Measurements from ENCODE around the gene RAPGEF6.

RAPGEF6 gene

GRCh38 chr5:131538177-131538593 is 96.8 kb downstream of the RAPGEF6 start:
- Histone ChIP-seq H3K27ac (replicated peaks) (no peak overlapping the region), H3K27me3 (ENCODE audit: insufficient read depth, poor library complexity, severe bottlenecking) (no peaks in the 10 kb centered on the region), H3K4me3 (replicated peaks; ENCODE audit: insufficient read depth, low read length) (no peak overlapping the region)
- no peak for TF ChIP-seq SPI1 (IDR thresholded peaks at IDR 0.05; ENCODE audit: borderline replicate concordance, low read depth)
- no peak for TF ChIP-seq POLR2AphosphoS5 (IDR thresholded peaks at IDR 0.05; ENCODE audit: low read depth)
- no peak for TF ChIP-seq CTCF (IDR thresholded peaks at IDR 0.05; ENCODE audit: insufficient read depth, low read length)
- TF ChIP-seq GABPA (IDR thresholded peaks at IDR 0.05; ENCODE audit: low read depth) = no peak
- TF ChIP-seq REST (IDR thresholded peaks at IDR 0.05; ENCODE audit: insufficient replicate concordance, low read depth) = no peak
- DNase-seq (ENCODE audit: low read depth in 1 of 2, low spot score in 1 of 2) = peak; percentile 28 to 39

GRCh38 chr5:131536850-131537448 is 98.1 kb downstream of the RAPGEF6 start:
- no peak for TF ChIP-seq SPI1 (IDR thresholded peaks at IDR 0.05; ENCODE audit: borderline replicate concordance, low read depth)
- H3K27ac ChIP-seq (replicated peaks) = no peak overlapping the region
- H3K27me3 ChIP-seq (ENCODE audit: insufficient read depth, poor library complexity, severe bottlenecking) = no peaks in the 10 kb centered on the region
- H3K4me3 ChIP-seq (replicated peaks; ENCODE audit: insufficient read depth, low read length) = no peak overlapping the region
- DNase-seq (ENCODE audit: low read depth in 1 of 2, low spot score in 1 of 2) = no peak

- no peak for TF ChIP-seq REST (IDR thresholded peaks at IDR 0.05; ENCODE audit: insufficient replicate concordance, low read depth)
- no peak for TF ChIP-seq CTCF (IDR thresholded peaks at IDR 0.05; ENCODE audit: insufficient read depth, low read length)
- TF ChIP-seq POLR2AphosphoS5 (IDR thresholded peaks at IDR 0.05; ENCODE audit: low read depth) = no peak
- TF ChIP-seq SPI1 (IDR thresholded peaks at IDR 0.05; ENCODE audit: borderline replicate concordance, low read depth) = no peak
- no peak for TF ChIP-seq GABPA (IDR thresholded peaks at IDR 0.05; ENCODE audit: low read depth)
- peak in 1 of 2 experiments; percentile 1 for DNase-seq (ENCODE audit: low read depth in 1 of 2, low spot score in 1 of 2)
Observed at GRCh38 chr5:131536211-131536826, 98.7 kb downstream of the RAPGEF6 start.

GRCh38 chr5:131534974-131535373 is 100.1 kb downstream of the RAPGEF6 start:
- no peak overlapping the region for H3K4me3 ChIP-seq (replicated peaks; ENCODE audit: insufficient read depth, low read length)
- H3K27me3 ChIP-seq (ENCODE audit: insufficient read depth, poor library complexity, severe bottlenecking) = no peaks in the 10 kb centered on the region
- no peak overlapping the region for H3K27ac ChIP-seq (replicated peaks)
- TF ChIP-seq CTCF (IDR thresholded peaks at IDR 0.05; ENCODE audit: insufficient read depth, low read length) = no peak
- TF ChIP-seq POLR2AphosphoS5 (IDR thresholded peaks at IDR 0.05; ENCODE audit: low read depth) = no peak
- TF ChIP-seq GABPA (IDR thresholded peaks at IDR 0.05; ENCODE audit: low read depth) = no peak
- no peak for TF ChIP-seq SPI1 (IDR thresholded peaks at IDR 0.05; ENCODE audit: borderline replicate concordance, low read depth)
- no peak for TF ChIP-seq REST (IDR thresholded peaks at IDR 0.05; ENCODE audit: insufficient replicate concordance, low read depth)
- no peak for DNase-seq (ENCODE audit: low read depth in 1 of 2, low spot score in 1 of 2)

More at GRCh38 chr5:131536211-131536826, 98.7 kb downstream of the RAPGEF6 start:
- Histone ChIP-seq H3K27me3 (ENCODE audit: insufficient read depth, poor library complexity, severe bottlenecking) (no peaks in the 10 kb centered on the region), H3K4me3 (replicated peaks; ENCODE audit: insufficient read depth, low read length) (no peak overlapping the region), H3K27ac (replicated peaks) (no peak overlapping the region)
